ENCODE results near the gene EMC9.

EMC9 gene

GRCh38 chr14:24117179-24117578 lies 24.2 kb downstream of the EMC9 start:
- H3K4me3 ChIP-seq (ENCODE audit: low read depth, low read length), result no peak overlapping the region
- in situ Hi-C loops (cut with HindIII; ENCODE audit: low sequenced_read_pairs), result no loop called here
- no peak for DNase-seq (ENCODE audit: low read depth)
- TF ChIP-seq CTCF (IDR thresholded peaks at IDR 0.05; ENCODE audit: low read depth, low read length, missing control alignments), result no peak

GRCh38 chr14:24116128-24116814 lies 25.1 kb downstream of the EMC9 start:
- in situ Hi-C loops (cut with HindIII; ENCODE audit: low sequenced_read_pairs), result no loop called here
- DNase-seq (ENCODE audit: low read depth), result no peak
- H3K4me3 ChIP-seq (ENCODE audit: low read depth, low read length), result no peak overlapping the region
- no peak for TF ChIP-seq CTCF (IDR thresholded peaks at IDR 0.05; ENCODE audit: low read depth, low read length, missing control alignments)

GRCh38 chr14:24115422-24116127 lies 25.8 kb downstream of the EMC9 start:
- peak overlapping the region; percentile 94 for H3K4me3 ChIP-seq (ENCODE audit: low read depth, low read length)
- in situ Hi-C loops (cut with HindIII; ENCODE audit: low sequenced_read_pairs), result no loop called here
- TF ChIP-seq CTCF (IDR thresholded peaks at IDR 0.05; ENCODE audit: low read depth, low read length, missing control alignments), result no peak
- no peak for DNase-seq (ENCODE audit: low read depth)

GRCh38 chr14:24114532-24115421 lies 26.6 kb downstream of the EMC9 start, which contains the start of the genes DCAF11 and NRL:
DCAF11 (plus strand) TSS chr14:24114777; CDS start chr14:24115595, 818 bp downstream.
NRL (minus strand) TSS chr14:24114949; CDS start chr14:24082848, 32,101 bp downstream.
- H3K4me3 ChIP-seq (ENCODE audit: low read depth, low read length), result peak within 1 kb of the TSS; percentile 94
- TF ChIP-seq CTCF (IDR thresholded peaks at IDR 0.05; ENCODE audit: low read depth, low read length, missing control alignments), result no peak
- peak; percentile 99 for DNase-seq (ENCODE audit: low read depth)
- in situ Hi-C loops (cut with HindIII; ENCODE audit: low sequenced_read_pairs), result no loop called here

GRCh38 chr14:24113801-24114531 lies 27.4 kb downstream of the EMC9 start:
- peak overlapping the region; percentile 94 for H3K4me3 ChIP-seq (ENCODE audit: low read depth, low read length)
- peak; percentile 54 for DNase-seq (ENCODE audit: low read depth)
- TF ChIP-seq CTCF (IDR thresholded peaks at IDR 0.05; ENCODE audit: low read depth, low read length, missing control alignments), result no peak
- in situ Hi-C loops (cut with HindIII; ENCODE audit: low sequenced_read_pairs), result no loop called here

All from astrocyte of the cerebellum (primary cell).